Measurements from ENCODE around the gene PEX14. TPM values are rescaled to one million over a fixed set of nuclear protein-coding genes. Genes with fewer than 3 reads are reported as not detected.

Gene PEX14
- polyA plus RNA-seq, 1 donor from 2014 or later, result 13.5 TPM

GRCh38 chr1:10629816-10630571 lies 155.2 kb downstream of the PEX14 start (continued):
- TF ChIP-seq SMC3 (conservative IDR thresholded peaks at IDR 0.05; ENCODE audit: poor library complexity), result no peak

DNA sequence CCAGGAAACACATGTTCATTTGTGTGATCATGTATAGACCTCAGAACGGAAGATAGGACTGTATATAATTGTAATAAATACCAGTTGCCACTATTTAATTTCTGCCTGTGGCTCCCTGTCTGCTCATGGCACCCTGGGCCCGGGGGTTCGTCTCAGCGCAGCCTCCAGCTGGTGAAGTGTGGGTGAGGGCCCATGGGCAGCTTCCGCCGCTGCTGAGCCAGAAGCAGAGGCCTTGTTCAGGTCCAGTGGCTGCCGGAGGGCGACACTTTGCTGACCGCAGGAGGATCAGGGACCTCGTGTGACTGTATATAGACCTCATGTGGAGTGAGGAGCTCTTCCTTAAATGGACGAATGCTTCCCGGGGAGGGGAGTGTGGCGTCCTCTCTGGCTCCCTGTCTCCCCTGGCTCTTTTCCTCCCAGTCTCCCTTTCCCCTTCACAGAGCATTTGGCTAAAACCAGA lies 155.9 kb downstream of the PEX14 start:
- Histone ChIP-seq H3F3A (ENCODE audit: insufficient read depth, low read length, poor library complexity, severe bottlenecking) (no peaks in the 10 kb centered on the region), H3K9me3 (ENCODE audit: low read length) (no peaks in the 10 kb centered on the region), H3K79me2 (replicated peaks; ENCODE audit: insufficient read depth, low read length) (no peaks in the 10 kb centered on the region), H3K9ac (ENCODE audit: low read length) (no peak overlapping the region), H3K27me3 (ENCODE audit: insufficient read depth, low read depth, low read length) (no peaks in the 10 kb centered on the region), H3K4me2 (ENCODE audit: low read length) (no peak overlapping the region), H3K9me2 (ENCODE audit: insufficient read depth, low read length) (no peaks in the 10 kb centered on the region), H3K4me3 (ENCODE audit: low read length) (no peak overlapping the region), H3K36me3 (ENCODE audit: insufficient read depth, low read length) (no peaks in the 10 kb centered on the region), H3K27ac (ENCODE audit: low read length) (no peak overlapping the region), H2AFZ (ENCODE audit: low read depth, low read length) (no peak overlapping the region), H4K20me1 (ENCODE audit: insufficient read depth) (no peaks in the 10 kb centered on the region)
- no peak for TF ChIP-seq TAF1 (IDR thresholded peaks at IDR 0.05; ENCODE audit: low read depth)
- TF ChIP-seq POLR2AphosphoS5 (IDR thresholded peaks at IDR 0.05), result no peak
- TF ChIP-seq RAD21 (conservative IDR thresholded peaks at IDR 0.05), result no peak
- no peak for TF ChIP-seq EP300 (conservative IDR thresholded peaks at IDR 0.05; ENCODE audit: poor library complexity, severe bottlenecking)
- TF ChIP-seq SMC3 (conservative IDR thresholded peaks at IDR 0.05; ENCODE audit: poor library complexity), result no peak
- TF ChIP-seq, protein P1, sequence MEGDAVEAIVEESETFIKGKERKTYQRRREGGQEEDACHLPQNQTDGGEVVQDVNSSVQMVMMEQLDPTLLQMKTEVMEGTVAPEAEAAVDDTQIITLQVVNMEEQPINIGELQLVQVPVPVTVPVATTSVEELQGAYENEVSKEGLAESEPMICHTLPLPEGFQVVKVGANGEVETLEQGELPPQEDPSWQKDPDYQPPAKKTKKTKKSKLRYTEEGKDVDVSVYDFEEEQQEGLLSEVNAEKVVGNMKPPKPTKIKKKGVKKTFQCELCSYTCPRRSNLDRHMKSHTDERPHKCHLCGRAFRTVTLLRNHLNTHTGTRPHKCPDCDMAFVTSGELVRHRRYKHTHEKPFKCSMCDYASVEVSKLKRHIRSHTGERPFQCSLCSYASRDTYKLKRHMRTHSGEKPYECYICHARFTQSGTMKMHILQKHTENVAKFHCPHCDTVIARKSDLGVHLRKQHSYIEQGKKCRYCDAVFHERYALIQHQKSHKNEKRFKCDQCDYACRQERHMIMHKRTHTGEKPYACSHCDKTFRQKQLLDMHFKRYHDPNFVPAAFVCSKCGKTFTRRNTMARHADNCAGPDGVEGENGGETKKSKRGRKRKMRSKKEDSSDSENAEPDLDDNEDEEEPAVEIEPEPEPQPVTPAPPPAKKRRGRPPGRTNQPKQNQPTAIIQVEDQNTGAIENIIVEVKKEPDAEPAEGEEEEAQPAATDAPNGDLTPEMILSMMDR (IDR thresholded peaks at IDR 0.05; ENCODE audit: poor library complexity, severe bottlenecking), result no peak
- TF ChIP-seq, protein P2, sequence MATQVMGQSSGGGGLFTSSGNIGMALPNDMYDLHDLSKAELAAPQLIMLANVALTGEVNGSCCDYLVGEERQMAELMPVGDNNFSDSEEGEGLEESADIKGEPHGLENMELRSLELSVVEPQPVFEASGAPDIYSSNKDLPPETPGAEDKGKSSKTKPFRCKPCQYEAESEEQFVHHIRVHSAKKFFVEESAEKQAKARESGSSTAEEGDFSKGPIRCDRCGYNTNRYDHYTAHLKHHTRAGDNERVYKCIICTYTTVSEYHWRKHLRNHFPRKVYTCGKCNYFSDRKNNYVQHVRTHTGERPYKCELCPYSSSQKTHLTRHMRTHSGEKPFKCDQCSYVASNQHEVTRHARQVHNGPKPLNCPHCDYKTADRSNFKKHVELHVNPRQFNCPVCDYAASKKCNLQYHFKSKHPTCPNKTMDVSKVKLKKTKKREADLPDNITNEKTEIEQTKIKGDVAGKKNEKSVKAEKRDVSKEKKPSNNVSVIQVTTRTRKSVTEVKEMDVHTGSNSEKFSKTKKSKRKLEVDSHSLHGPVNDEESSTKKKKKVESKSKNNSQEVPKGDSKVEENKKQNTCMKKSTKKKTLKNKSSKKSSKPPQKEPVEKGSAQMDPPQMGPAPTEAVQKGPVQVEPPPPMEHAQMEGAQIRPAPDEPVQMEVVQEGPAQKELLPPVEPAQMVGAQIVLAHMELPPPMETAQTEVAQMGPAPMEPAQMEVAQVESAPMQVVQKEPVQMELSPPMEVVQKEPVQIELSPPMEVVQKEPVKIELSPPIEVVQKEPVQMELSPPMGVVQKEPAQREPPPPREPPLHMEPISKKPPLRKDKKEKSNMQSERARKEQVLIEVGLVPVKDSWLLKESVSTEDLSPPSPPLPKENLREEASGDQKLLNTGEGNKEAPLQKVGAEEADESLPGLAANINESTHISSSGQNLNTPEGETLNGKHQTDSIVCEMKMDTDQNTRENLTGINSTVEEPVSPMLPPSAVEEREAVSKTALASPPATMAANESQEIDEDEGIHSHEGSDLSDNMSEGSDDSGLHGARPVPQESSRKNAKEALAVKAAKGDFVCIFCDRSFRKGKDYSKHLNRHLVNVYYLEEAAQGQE (IDR thresholded peaks at IDR 0.05; ENCODE audit: borderline replicate concordance), result no peak
- no peak for TF ChIP-seq MXI1 (conservative IDR thresholded peaks at IDR 0.05; ENCODE audit: poor library complexity, severe bottlenecking)
- TF ChIP-seq EZH2 (IDR thresholded peaks at IDR 0.05; ENCODE audit: borderline replicate concordance, insufficient read depth, low read length, poor library complexity, severe bottlenecking), result no peak

- no peaks in the 10 kb centered on the region for H3F3A ChIP-seq (ENCODE audit: insufficient read depth, low read length, poor library complexity, severe bottlenecking)
- H2AFZ ChIP-seq (ENCODE audit: low read depth, low read length), result no peak overlapping the region
- no peaks in the 10 kb centered on the region for H3K9me3 ChIP-seq (ENCODE audit: low read length)
- TF ChIP-seq SMC3 (conservative IDR thresholded peaks at IDR 0.05; ENCODE audit: poor library complexity), result no peak
- no peak for TF ChIP-seq MXI1 (conservative IDR thresholded peaks at IDR 0.05; ENCODE audit: poor library complexity, severe bottlenecking)
- TF ChIP-seq EZH2 (IDR thresholded peaks at IDR 0.05; ENCODE audit: borderline replicate concordance, insufficient read depth, low read length, poor library complexity, severe bottlenecking), result no peak
- TF ChIP-seq, protein P2 (IDR thresholded peaks at IDR 0.05; ENCODE audit: borderline replicate concordance), result no peak
- no peak for TF ChIP-seq TAF1 (IDR thresholded peaks at IDR 0.05; ENCODE audit: low read depth)
- TF ChIP-seq RAD21 (conservative IDR thresholded peaks at IDR 0.05), result no peak
- no peak for TF ChIP-seq EP300 (conservative IDR thresholded peaks at IDR 0.05; ENCODE audit: poor library complexity, severe bottlenecking)
- no peak for TF ChIP-seq POLR2AphosphoS5 (IDR thresholded peaks at IDR 0.05)
- TF ChIP-seq, protein P1 (IDR thresholded peaks at IDR 0.05; ENCODE audit: poor library complexity, severe bottlenecking), result no peak
- H3K4me2 ChIP-seq (ENCODE audit: low read length), result no peak overlapping the region
- H3K9ac ChIP-seq (ENCODE audit: low read length), result no peak overlapping the region
- no peaks in the 10 kb centered on the region for H3K9me2 ChIP-seq (ENCODE audit: insufficient read depth, low read length)
- no peaks in the 10 kb centered on the region for H4K20me1 ChIP-seq (ENCODE audit: insufficient read depth)
- H3K36me3 ChIP-seq (ENCODE audit: insufficient read depth, low read length), result no peaks in the 10 kb centered on the region
- no peaks in the 10 kb centered on the region for H3K79me2 ChIP-seq (replicated peaks; ENCODE audit: insufficient read depth, low read length)
- H3K4me3 ChIP-seq (ENCODE audit: low read length), result no peak overlapping the region
- H3K27ac ChIP-seq (ENCODE audit: low read length), result no peak overlapping the region
- H3K27me3 ChIP-seq (ENCODE audit: insufficient read depth, low read depth, low read length), result no peaks in the 10 kb centered on the region
Observed at GRCh38 chr1:10631121-10631810, 156.5 kb downstream of the PEX14 start.
